Lung microvascular endothelial cell (primary cell): ENCODE data around the gene SOX2. TPM values are rescaled to one million over a fixed set of nuclear protein-coding genes. Genes with fewer than 3 reads are reported as not detected.

Experiments
- DNase-seq, 2 donors: peaks; one replicate each; pipeline versions ENCODE4 v3.0.0 to v3.0.0-alpha.2; 2010; ENCODE audit warnings: low read depth in 2 of 2
- total RNA-seq: library from RNA; depleted of rRNA; stranded (reverse); fragments of >200 nt; gene quantifications from 2 replicates; pipeline ENCODE4 v1.2.1, GENCODE V29; 2014

The SOX2 gene
- total RNA-seq, 1 donor from 2014 or later, result under 0.01 TPM

GRCh38 chr3:181722766-181723425, 11.2 kb downstream of the SOX2 start:
- DNase-seq, result no peak

- no peak for DNase-seq
These were observed 12.0 kb downstream of the SOX2 start for GRCh38 chr3:181723625-181724191.

GRCh38 chr3:181724192-181724965, 12.7 kb downstream of the SOX2 start:
- no peak for DNase-seq

- DNase-seq, result no peak
These were observed 13.5 kb downstream of the SOX2 start for GRCh38 chr3:181725131-181725731.

- no peak for DNase-seq
These were observed 14.1 kb downstream of the SOX2 start for GRCh38 chr3:181725830-181726229.

GRCh38 chr3:181726351-181727330, 14.9 kb downstream of the SOX2 start:
- DNase-seq, result no peak

GRCh38 chr3:181727341-181728032, 15.8 kb downstream of the SOX2 start:
- no peak for DNase-seq

- DNase-seq, result no peak
These were observed 17.0 kb downstream of the SOX2 start for GRCh38 chr3:181728470-181729340.

GRCh38 chr3:181729341-181729869, 17.7 kb downstream of the SOX2 start:
- DNase-seq, result no peak

- no peak for DNase-seq
These were observed 18.6 kb downstream of the SOX2 start for GRCh38 chr3:181730316-181730715.

- no peak for DNase-seq
These were observed 19.2 kb downstream of the SOX2 start for GRCh38 chr3:181730934-181731333.

- no peak for DNase-seq
These were observed 24.2 kb downstream of the SOX2 start for GRCh38 chr3:181735911-181736310.

- DNase-seq, result no peak
These were observed 26.8 kb downstream of the SOX2 start for GRCh38 chr3:181738551-181738950.

GRCh38 chr3:181739628-181740027, 27.9 kb downstream of the SOX2 start:
- no peak for DNase-seq

- no peak for DNase-seq
These were observed 29.7 kb downstream of the SOX2 start for GRCh38 chr3:181741417-181741816.

GRCh38 chr3:181752202-181752671, 40.5 kb downstream of the SOX2 start:
- DNase-seq, result no peak

- no peak for DNase-seq
These were observed 41.7 kb downstream of the SOX2 start for GRCh38 chr3:181753391-181753790.

GRCh38 chr3:181755959-181756358, 44.2 kb downstream of the SOX2 start:
- DNase-seq, result no peak

GRCh38 chr3:181756645-181757297, 45.0 kb downstream of the SOX2 start:
- no peak for DNase-seq
